ENCODE measurements around the gene ATG101. TPM values are rescaled to one million over a fixed set of nuclear protein-coding genes. Genes with fewer than 3 reads are reported as not detected.

The ATG101 gene
- total RNA-seq, 2 experiments from 2014 or later, result 38.0 to 53.9 TPM

- Histone ChIP-seq H4K20me1 (ENCODE audit: insufficient read depth, low read length) (no peaks in the 10 kb centered on the region), H3K4me2 (ENCODE audit: low read length) (no peak overlapping the region), H2AFZ (ENCODE audit: low read length) (no peak overlapping the region), H3K27ac (ENCODE audit: low read depth, low read length, poor library complexity, severe bottlenecking) (no peak overlapping the region), H3K36me3 (ENCODE audit: insufficient read depth, low read length) (peaks cover 6% of the 10 kb centered on the region; the same call in 1 of the 2 replicates), H3K79me2 (ENCODE audit: insufficient read depth, low read depth, low read length) (no peaks in the 10 kb centered on the region), H3K4me1 (ENCODE audit: insufficient read depth, low read length, poor library complexity, severe bottlenecking) (peaks cover 83% of the 10 kb centered on the region), H3K9me2 (ENCODE audit: insufficient read depth, low read length) (no peaks in the 10 kb centered on the region), H3K9me3 (ENCODE audit: low read length) (no peaks in the 10 kb centered on the region), H3K4me3 (ENCODE audit: low read depth, low read length, poor library complexity, severe bottlenecking) (no peak overlapping the region)
- intact Hi-C loops (cut with micrococcal nuclease; ENCODE audit: unreplicated experiment), result no loop called here
- DNase-seq (ENCODE audit: low spot score), result no peak
- TF ChIP-seq CTCF (conservative IDR thresholded peaks at IDR 0.05; ENCODE audit: low read length) (no peak), EZH2phosphoT487 (IDR thresholded peaks at IDR 0.05; ENCODE audit: borderline replicate concordance, low read depth, low read length) (no peak)
- ChIA-PET CTCF (ENCODE audit: unreplicated experiment) (interaction anchor here (1.5 kb wide), 1 partner anchor 59 kb away, joined by 13 read pairs; no protein-coding TSS in a partner anchor), POLR2A (interaction anchor here (0.6 to 2.1 kb wide), 6 partner anchors 40 to 1135 kb away, joined by 3 to 9 read pairs (median 4); no protein-coding TSS in a partner anchor)
- no TSS peak for BruUV-seq (replicated peaks)
Measured at GRCh38 chr12:52084491-52085231, 14.9 kb downstream of the ATG101 start.

- H3K4me2 ChIP-seq (ENCODE audit: low read length), result no peak overlapping the region
- no peak for TF ChIP-seq CTCF (conservative IDR thresholded peaks at IDR 0.05; ENCODE audit: low read length)
- no TSS peak for BruUV-seq (replicated peaks)
- H2AFZ ChIP-seq (ENCODE audit: low read length), result no peak overlapping the region
- CTCF ChIA-PET (ENCODE audit: unreplicated experiment), result interaction anchor here (0.6 to 1.1 kb wide), 3 partner anchors 38 to 60 kb away, joined by 3 to 8 read pairs (median 4); no protein-coding TSS in a partner anchor
- H3K9me3 ChIP-seq (ENCODE audit: low read length), result no peaks in the 10 kb centered on the region
- H3K36me3 ChIP-seq (ENCODE audit: insufficient read depth, low read length), result no peaks in the 10 kb centered on the region
- H4K20me1 ChIP-seq (ENCODE audit: insufficient read depth, low read length), result no peaks in the 10 kb centered on the region
- H3K4me1 ChIP-seq (ENCODE audit: insufficient read depth, low read length, poor library complexity, severe bottlenecking), result peaks cover 87% of the 10 kb centered on the region
- no peak overlapping the region for H3K4me3 ChIP-seq (ENCODE audit: low read depth, low read length, poor library complexity, severe bottlenecking)
- POLR2A ChIA-PET, result interaction anchor here (0.6 to 2.1 kb wide), 4 partner anchors 12 to 60 kb away, joined by 3 to 9 read pairs (median 4); no protein-coding TSS in a partner anchor
- intact Hi-C loops (cut with micrococcal nuclease; ENCODE audit: unreplicated experiment), result no loop called here
- H3K79me2 ChIP-seq (ENCODE audit: insufficient read depth, low read depth, low read length), result no peaks in the 10 kb centered on the region
- H3K27ac ChIP-seq (ENCODE audit: low read depth, low read length, poor library complexity, severe bottlenecking), result no peak overlapping the region
- no peak for DNase-seq (ENCODE audit: low spot score)
- H3K9me2 ChIP-seq (ENCODE audit: insufficient read depth, low read length), result no peaks in the 10 kb centered on the region
Measured at GRCh38 chr12:52085682-52086180, 16.0 kb downstream of the ATG101 start.

- Histone ChIP-seq H3K4me2 (ENCODE audit: low read length) (no peak overlapping the region), H3K36me3 (ENCODE audit: insufficient read depth, low read length) (no peaks in the 10 kb centered on the region), H2AFZ (ENCODE audit: low read length) (no peak overlapping the region), H3K79me2 (ENCODE audit: insufficient read depth, low read depth, low read length) (no peaks in the 10 kb centered on the region), H3K9me3 (ENCODE audit: low read length) (no peaks in the 10 kb centered on the region), H4K20me1 (ENCODE audit: insufficient read depth, low read length) (no peaks in the 10 kb centered on the region), H3K27ac (ENCODE audit: low read depth, low read length, poor library complexity, severe bottlenecking) (no peak overlapping the region), H3K4me1 (ENCODE audit: insufficient read depth, low read length, poor library complexity, severe bottlenecking) (peaks cover 82% of the 10 kb centered on the region), H3K4me3 (ENCODE audit: low read depth, low read length, poor library complexity, severe bottlenecking) (no peak overlapping the region), H3K9me2 (ENCODE audit: insufficient read depth, low read length) (no peaks in the 10 kb centered on the region)
- no TSS peak for BruUV-seq (replicated peaks)
- ChIA-PET POLR2A (interaction anchor here (2.1 kb wide), 1 partner anchor 61 kb away, joined by 9 read pairs; no protein-coding TSS in a partner anchor), CTCF (ENCODE audit: unreplicated experiment) (interaction anchor here (0.6 to 1.1 kb wide), 3 partner anchors 38 to 61 kb away, joined by 3 to 8 read pairs (median 4); no protein-coding TSS in a partner anchor)
- no peak for DNase-seq (ENCODE audit: low spot score)
- intact Hi-C loops (cut with micrococcal nuclease; ENCODE audit: unreplicated experiment), result no loop called here
- no peak for TF ChIP-seq CTCF (conservative IDR thresholded peaks at IDR 0.05; ENCODE audit: low read length)
- TF ChIP-seq EZH2phosphoT487 (IDR thresholded peaks at IDR 0.05; ENCODE audit: borderline replicate concordance, low read depth, low read length), result no peak
Measured at GRCh38 chr12:52086366-52086765, 16.6 kb downstream of the ATG101 start.

Measured in OCI-LY7 (cell line).